WTC11 (cell line): Measurements from ENCODE around the gene ZNF217.
"Not testable (repeated sequence)": the region's sequence is repeated elsewhere in the genome, so short reads cannot be mapped to it uniquely, and the experiment has no call there.

Experiments
- CREB1 ChIP-seq: sonication (generic); formaldehyde crosslinking; IDR thresholded peaks from 2 replicates; pipeline ENCODE4 v1.8.0; 2023; ENCODE audit warnings: mild to moderate bottlenecking, missing genetic modification reagents
- NFE2L1 ChIP-seq: sonication (generic); formaldehyde crosslinking; IDR thresholded peaks from 2 replicates; pipeline ENCODE4 v1.8.1; 2023; ENCODE audit warnings: missing genetic modification reagents
- NR3C1 ChIP-seq: sonication (generic); formaldehyde crosslinking; conservative IDR thresholded peaks from 2 replicates; pipeline ENCODE4 v1.8.1; 2023; ENCODE audit warnings: low read depth, mild to moderate bottlenecking, missing genetic modification reagents
- TEAD4 ChIP-seq: sonication (generic); formaldehyde crosslinking; IDR thresholded peaks from 2 replicates; pipeline ENCODE4 v1.8.0; 2022; ENCODE audit warnings: mild to moderate bottlenecking, missing genetic modification reagents
- TF ChIP-seq, protein P1 (sequence below): fragments of 200-600 bp; IDR thresholded peaks from 2 replicates; pipeline ENCODE4 v1.8.0; 2022; ENCODE audit warnings: antibody characterized with exemption
- TF ChIP-seq, protein P2 (sequence below): sonication (generic); formaldehyde crosslinking; IDR thresholded peaks from 2 replicates; pipeline ENCODE4 v1.8.0; 2023; ENCODE audit warnings: missing genetic modification reagents, mild to moderate bottlenecking, borderline replicate concordance
- TF ChIP-seq, protein P3 (sequence below): sonication (generic); formaldehyde crosslinking; IDR thresholded peaks from 2 replicates; pipeline ENCODE4 v1.8.1; 2022; ENCODE audit warnings: mild to moderate bottlenecking, moderate library complexity, missing genetic modification reagents

DNA sequence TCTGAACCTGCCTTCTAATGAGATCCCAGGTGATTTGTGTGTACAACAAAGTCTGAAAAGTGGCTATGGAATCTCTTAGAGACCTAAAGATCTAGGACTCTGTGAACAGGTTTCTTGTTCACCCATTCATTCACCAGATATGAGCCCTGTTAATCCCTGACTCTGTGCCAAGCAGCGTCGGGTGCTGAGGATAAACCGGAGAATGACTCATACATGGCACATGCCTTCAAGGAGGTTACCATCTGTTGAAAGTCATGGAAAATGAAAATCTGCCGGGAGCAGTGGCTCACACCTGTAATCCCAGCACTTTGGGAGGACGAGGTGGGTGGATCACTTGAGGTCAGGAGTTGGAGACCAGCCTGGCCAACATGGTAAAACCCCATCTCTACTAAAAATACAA lies 72.2 kb downstream of the ZNF217 start:
- not testable (repeated sequence) for TF ChIP-seq NR3C1 (CRISPR knock-in tag); NFE2L1; CREB1 (CRISPR knock-in tag); TEAD4 (CRISPR knock-in tag)
- TF ChIP-seq, protein P1, sequence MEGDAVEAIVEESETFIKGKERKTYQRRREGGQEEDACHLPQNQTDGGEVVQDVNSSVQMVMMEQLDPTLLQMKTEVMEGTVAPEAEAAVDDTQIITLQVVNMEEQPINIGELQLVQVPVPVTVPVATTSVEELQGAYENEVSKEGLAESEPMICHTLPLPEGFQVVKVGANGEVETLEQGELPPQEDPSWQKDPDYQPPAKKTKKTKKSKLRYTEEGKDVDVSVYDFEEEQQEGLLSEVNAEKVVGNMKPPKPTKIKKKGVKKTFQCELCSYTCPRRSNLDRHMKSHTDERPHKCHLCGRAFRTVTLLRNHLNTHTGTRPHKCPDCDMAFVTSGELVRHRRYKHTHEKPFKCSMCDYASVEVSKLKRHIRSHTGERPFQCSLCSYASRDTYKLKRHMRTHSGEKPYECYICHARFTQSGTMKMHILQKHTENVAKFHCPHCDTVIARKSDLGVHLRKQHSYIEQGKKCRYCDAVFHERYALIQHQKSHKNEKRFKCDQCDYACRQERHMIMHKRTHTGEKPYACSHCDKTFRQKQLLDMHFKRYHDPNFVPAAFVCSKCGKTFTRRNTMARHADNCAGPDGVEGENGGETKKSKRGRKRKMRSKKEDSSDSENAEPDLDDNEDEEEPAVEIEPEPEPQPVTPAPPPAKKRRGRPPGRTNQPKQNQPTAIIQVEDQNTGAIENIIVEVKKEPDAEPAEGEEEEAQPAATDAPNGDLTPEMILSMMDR = not testable (repeated sequence)
- TF ChIP-seq, protein P2, sequence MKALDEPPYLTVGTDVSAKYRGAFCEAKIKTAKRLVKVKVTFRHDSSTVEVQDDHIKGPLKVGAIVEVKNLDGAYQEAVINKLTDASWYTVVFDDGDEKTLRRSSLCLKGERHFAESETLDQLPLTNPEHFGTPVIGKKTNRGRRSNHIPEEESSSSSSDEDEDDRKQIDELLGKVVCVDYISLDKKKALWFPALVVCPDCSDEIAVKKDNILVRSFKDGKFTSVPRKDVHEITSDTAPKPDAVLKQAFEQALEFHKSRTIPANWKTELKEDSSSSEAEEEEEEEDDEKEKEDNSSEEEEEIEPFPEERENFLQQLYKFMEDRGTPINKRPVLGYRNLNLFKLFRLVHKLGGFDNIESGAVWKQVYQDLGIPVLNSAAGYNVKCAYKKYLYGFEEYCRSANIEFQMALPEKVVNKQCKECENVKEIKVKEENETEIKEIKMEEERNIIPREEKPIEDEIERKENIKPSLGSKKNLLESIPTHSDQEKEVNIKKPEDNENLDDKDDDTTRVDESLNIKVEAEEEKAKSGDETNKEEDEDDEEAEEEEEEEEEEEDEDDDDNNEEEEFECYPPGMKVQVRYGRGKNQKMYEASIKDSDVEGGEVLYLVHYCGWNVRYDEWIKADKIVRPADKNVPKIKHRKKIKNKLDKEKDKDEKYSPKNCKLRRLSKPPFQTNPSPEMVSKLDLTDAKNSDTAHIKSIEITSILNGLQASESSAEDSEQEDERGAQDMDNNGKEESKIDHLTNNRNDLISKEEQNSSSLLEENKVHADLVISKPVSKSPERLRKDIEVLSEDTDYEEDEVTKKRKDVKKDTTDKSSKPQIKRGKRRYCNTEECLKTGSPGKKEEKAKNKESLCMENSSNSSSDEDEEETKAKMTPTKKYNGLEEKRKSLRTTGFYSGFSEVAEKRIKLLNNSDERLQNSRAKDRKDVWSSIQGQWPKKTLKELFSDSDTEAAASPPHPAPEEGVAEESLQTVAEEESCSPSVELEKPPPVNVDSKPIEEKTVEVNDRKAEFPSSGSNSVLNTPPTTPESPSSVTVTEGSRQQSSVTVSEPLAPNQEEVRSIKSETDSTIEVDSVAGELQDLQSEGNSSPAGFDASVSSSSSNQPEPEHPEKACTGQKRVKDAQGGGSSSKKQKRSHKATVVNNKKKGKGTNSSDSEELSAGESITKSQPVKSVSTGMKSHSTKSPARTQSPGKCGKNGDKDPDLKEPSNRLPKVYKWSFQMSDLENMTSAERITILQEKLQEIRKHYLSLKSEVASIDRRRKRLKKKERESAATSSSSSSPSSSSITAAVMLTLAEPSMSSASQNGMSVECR (CRISPR knock-in tag) = not testable (repeated sequence)
- TF ChIP-seq, protein P3, sequence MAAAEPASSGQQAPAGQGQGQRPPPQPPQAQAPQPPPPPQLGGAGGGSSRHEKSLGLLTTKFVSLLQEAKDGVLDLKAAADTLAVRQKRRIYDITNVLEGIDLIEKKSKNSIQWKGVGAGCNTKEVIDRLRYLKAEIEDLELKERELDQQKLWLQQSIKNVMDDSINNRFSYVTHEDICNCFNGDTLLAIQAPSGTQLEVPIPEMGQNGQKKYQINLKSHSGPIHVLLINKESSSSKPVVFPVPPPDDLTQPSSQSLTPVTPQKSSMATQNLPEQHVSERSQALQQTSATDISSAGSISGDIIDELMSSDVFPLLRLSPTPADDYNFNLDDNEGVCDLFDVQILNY (CRISPR knock-in tag) = not testable (repeated sequence)
